PC-3 (cell line): ENCODE measurements around the gene DERL3.

Source experiments
- EZH2 ChIP-seq: fragments of 300-600 bp; sonication (generic); IDR thresholded peaks from one replicate; pipeline ENCODE4 v1.6.1; 2017; ENCODE audit warnings: antibody characterized with exemption, mild to moderate bottlenecking, low read length; ENCODE audit not compliant: unreplicated experiment
- EZH2phosphoT487 ChIP-seq: fragments of 300-600 bp; sonication (generic); IDR thresholded peaks from 2 replicates; pipeline ENCODE4 v1.6.1; 2018; ENCODE audit warnings: mild to moderate bottlenecking, antibody characterized with exemption, low read length, borderline replicate concordance
- TF ChIP-seq, protein P1 (sequence below): fragments of 300-600 bp; sonication (generic); conservative IDR thresholded peaks from 2 replicates; pipeline ENCODE4 v1.5.1; 2017; ENCODE audit warnings: antibody characterized with exemption, low read depth, mild to moderate bottlenecking, low read length

DNA sequence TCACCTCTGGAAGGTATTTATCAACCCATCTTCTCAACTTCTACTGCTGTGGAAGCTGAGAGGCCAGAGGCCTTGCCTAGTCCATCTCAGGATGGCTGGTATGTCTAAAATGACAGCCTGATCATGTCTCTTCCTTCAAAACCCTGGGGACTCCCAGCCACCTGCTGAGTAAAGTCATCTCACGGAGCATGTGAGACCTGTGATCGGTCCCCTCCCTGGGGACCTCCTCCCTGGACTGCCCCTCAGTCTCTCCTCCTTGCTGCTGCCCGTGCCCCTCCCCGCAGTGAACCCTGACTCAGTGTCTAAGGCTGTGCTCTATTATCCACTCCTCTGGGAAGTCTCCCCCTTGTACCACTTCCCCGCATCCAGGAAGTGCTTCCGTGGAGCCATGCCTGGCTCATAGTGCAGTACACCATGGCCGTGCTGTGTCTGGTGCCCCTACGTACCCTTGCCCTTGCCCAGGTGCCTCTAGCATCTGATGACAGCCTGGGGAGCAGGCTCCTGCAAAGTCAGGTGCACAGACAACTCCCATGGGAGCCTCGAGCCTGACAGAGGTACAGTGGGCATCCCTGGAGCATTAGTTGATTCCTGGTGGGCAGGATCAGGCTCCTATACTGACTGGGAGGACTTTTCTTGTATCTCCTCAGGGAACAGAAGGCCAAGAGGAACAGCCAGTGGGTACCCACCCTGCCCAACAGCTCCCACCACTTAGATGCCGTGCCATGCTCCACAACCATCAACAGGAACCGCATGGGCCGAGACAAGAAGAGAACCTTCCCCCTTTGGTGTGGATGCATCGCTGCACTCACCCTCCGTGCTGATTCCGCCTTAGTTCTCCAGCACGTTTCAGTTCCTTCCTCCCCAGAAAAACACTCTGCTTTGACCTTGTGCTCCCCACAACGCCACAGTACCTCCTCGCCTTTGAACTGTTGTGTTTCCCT, 38.2 kb downstream of the DERL3 start:
- TF ChIP-seq, protein P1, sequence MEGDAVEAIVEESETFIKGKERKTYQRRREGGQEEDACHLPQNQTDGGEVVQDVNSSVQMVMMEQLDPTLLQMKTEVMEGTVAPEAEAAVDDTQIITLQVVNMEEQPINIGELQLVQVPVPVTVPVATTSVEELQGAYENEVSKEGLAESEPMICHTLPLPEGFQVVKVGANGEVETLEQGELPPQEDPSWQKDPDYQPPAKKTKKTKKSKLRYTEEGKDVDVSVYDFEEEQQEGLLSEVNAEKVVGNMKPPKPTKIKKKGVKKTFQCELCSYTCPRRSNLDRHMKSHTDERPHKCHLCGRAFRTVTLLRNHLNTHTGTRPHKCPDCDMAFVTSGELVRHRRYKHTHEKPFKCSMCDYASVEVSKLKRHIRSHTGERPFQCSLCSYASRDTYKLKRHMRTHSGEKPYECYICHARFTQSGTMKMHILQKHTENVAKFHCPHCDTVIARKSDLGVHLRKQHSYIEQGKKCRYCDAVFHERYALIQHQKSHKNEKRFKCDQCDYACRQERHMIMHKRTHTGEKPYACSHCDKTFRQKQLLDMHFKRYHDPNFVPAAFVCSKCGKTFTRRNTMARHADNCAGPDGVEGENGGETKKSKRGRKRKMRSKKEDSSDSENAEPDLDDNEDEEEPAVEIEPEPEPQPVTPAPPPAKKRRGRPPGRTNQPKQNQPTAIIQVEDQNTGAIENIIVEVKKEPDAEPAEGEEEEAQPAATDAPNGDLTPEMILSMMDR, result no peak
- TF ChIP-seq EZH2 (no peak), EZH2phosphoT487 (no peak)
